ENCODE data around the gene SCP2D1. TPM values are rescaled to one million over a fixed set of nuclear protein-coding genes. Genes with fewer than 3 reads are reported as not detected.

The SCP2D1 gene
- total and polyA plus RNA-seq, 9 of the 15 experiments (the other 6 are each of a cell fraction or from before 2014, with no cell fraction given) = not detected

GRCh38 chr20:18793625-18794427 lies 19.8 kb upstream of the SCP2D1 start (continued):
- peak in 1 of 3 experiments; percentile 43 for TF ChIP-seq YY1 (IDR thresholded peaks at IDR 0.05; ENCODE audit: borderline replicate concordance in 1 of 3, control insufficient read depth in 1 of 3, extremely low read depth in 1 of 3, insufficient read depth in 3 of 3, insufficient read length in 1 of 3, insufficient replicate concordance in 2 of 3, low read depth in 1 of 3, low read length in 2 of 3)
- TF ChIP-seq CXXC5 (CRISPR knock-in tag; IDR thresholded peaks at IDR 0.05) = peak; percentile 91
- peak; percentile 68 for TF ChIP-seq PHF20 (IDR thresholded peaks at IDR 0.05; ENCODE audit: partially characterized antibody)
- peak; percentile 69 to 72 for TF ChIP-seq SIX5 (IDR thresholded peaks at IDR 0.05; ENCODE audit: borderline replicate concordance in 1 of 2, insufficient read depth in 1 of 2, low read depth in 1 of 2, low read length in 2 of 2)
- peak; percentile 49; the same call in 1 of the 2 replicates for TF ChIP-seq L3MBTL2 (IDR thresholded peaks at IDR 0.05)
- no peak for TF ChIP-seq TRIM28 (IDR thresholded peaks at IDR 0.05)
- TF ChIP-seq ZFX (CRISPR knock-in tag; IDR thresholded peaks at IDR 0.05) = peak; percentile 53; the same call in 1 of the 2 replicates
- TF ChIP-seq ZNF785 (CRISPR knock-in tag; IDR thresholded peaks at IDR 0.05) = no peak
- TF ChIP-seq AFF1 (IDR thresholded peaks at IDR 0.05; ENCODE audit: low read depth in 1 of 2, partially characterized antibody in 2 of 2) = peak in 1 of 2 experiments; percentile 54
- TF ChIP-seq CBFA2T2 (conservative IDR thresholded peaks at IDR 0.05) = peak; percentile 68
- TF ChIP-seq ELF1 (tag; IDR thresholded peaks at IDR 0.05) = peak; percentile 94
- TF ChIP-seq ZBTB7A (IDR thresholded peaks at IDR 0.05; ENCODE audit: borderline replicate concordance, control insufficient read depth, low read depth, low read length) = no peak
- no peak for TF ChIP-seq NFXL1 (CRISPR knock-in tag; IDR thresholded peaks at IDR 0.05)
- TF ChIP-seq KDM5B (IDR thresholded peaks at IDR 0.05; ENCODE audit: insufficient replicate concordance, low read depth, low read length) = peak; percentile 55
- peak; percentile 94 for TF ChIP-seq RAD51 (IDR thresholded peaks at IDR 0.05; ENCODE audit: borderline replicate concordance, low read depth)
- no peak for TF ChIP-seq HOXB6 (CRISPR knock-in tag; IDR thresholded peaks at IDR 0.05; ENCODE audit: borderline replicate concordance)
- peak; percentile 93 for TF ChIP-seq NR2C2 (CRISPR knock-in tag; IDR thresholded peaks at IDR 0.05)
- TF ChIP-seq NR2C2 (tag; IDR thresholded peaks at IDR 0.05) = peak; percentile 98
- TF ChIP-seq MITF (IDR thresholded peaks at IDR 0.05) = 0 out of 2 replicates have a peak, but pooled peaks have one; percentile 23
- TF ChIP-seq KDM4B (IDR thresholded peaks at IDR 0.05; ENCODE audit: borderline replicate concordance in 2 of 2, low read depth in 1 of 2) = peak in 1 of 2 experiments; percentile 80; a peak in 1 of 4 replicates

Measured in K562 (cell line).